Amniotic epithelial cell (primary cell): ENCODE measurements around the gene RADIL.

Experiments
- DNase-seq: peaks from one replicate; pipeline ENCODE4 v3.0.0-alpha.2; 2010; ENCODE audit warnings: low read depth

RADIL gene

GRCh38 chr7:4792537-4793126 lies 90.9 kb downstream of the RADIL start:
- no peak for DNase-seq

- peak; percentile 26 for DNase-seq
Observed at GRCh38 chr7:4791738-4792536, 91.6 kb downstream of the RADIL start.

- no peak for DNase-seq
Observed at GRCh38 chr7:4791101-4791737, 92.3 kb downstream of the RADIL start.

GRCh38 chr7:4790516-4790991 lies 93.0 kb downstream of the RADIL start:
- no peak for DNase-seq

GRCh38 chr7:4790078-4790465 lies 93.4 kb downstream of the RADIL start:
- DNase-seq, result no peak

- no peak for DNase-seq
Observed at GRCh38 chr7:4789194-4790077, 94.1 kb downstream of the RADIL start.

- DNase-seq, result no peak
Observed at GRCh38 chr7:4788627-4789189, 94.8 kb downstream of the RADIL start.

GRCh38 chr7:4787947-4788626 lies 95.4 kb downstream of the RADIL start:
- no peak for DNase-seq

- DNase-seq, result no peak
Observed at GRCh38 chr7:4787541-4787940, 96.0 kb downstream of the RADIL start.

- no peak for DNase-seq
Observed at GRCh38 chr7:4786015-4786414, 97.5 kb downstream of the RADIL start.

GRCh38 chr7:4785371-4785770 lies 98.1 kb downstream of the RADIL start:
- DNase-seq, result no peak

- no peak for DNase-seq
Observed at GRCh38 chr7:4784799-4785198, 98.7 kb downstream of the RADIL start.

GRCh38 chr7:4783762-4784351 lies 99.7 kb downstream of the RADIL start:
- no peak for DNase-seq

GRCh38 chr7:4783292-4783652 lies 100.2 kb downstream of the RADIL start:
- no peak for DNase-seq

GRCh38 chr7:4782333-4783291 lies 100.9 kb downstream of the RADIL start:
- DNase-seq, result no peak

- DNase-seq, result no peak
Observed at GRCh38 chr7:4781366-4782069, 102.0 kb downstream of the RADIL start.

- DNase-seq, result no peak
Observed at GRCh38 chr7:4779118-4779517, 104.4 kb downstream of the RADIL start.

- peak; percentile 38 for DNase-seq
Observed at GRCh38 chr7:4775848-4776623, 107.5 kb downstream of the RADIL start.
